Measurements from ENCODE around the gene CDCA7.

GRCh38 chr2:173355866-173356508 is 1.3 kb downstream of the CDCA7 start:
- TF ChIP-seq CTCF (conservative IDR thresholded peaks at IDR 0.05; ENCODE audit: low read depth, low read length) = no peak
- no peak for TF ChIP-seq EZH2phosphoT487 (IDR thresholded peaks at IDR 0.05; ENCODE audit: borderline replicate concordance, low read length)

Data from PC-3 (cell line).